ENCODE results near the gene MYL5. TPM values are rescaled to one million over a fixed set of nuclear protein-coding genes. Genes with fewer than 3 reads are reported as not detected.

Gene MYL5
- polyA plus RNA-seq, 3 donors = 4.2 to 12.6 (median 7.2) TPM

DNA sequence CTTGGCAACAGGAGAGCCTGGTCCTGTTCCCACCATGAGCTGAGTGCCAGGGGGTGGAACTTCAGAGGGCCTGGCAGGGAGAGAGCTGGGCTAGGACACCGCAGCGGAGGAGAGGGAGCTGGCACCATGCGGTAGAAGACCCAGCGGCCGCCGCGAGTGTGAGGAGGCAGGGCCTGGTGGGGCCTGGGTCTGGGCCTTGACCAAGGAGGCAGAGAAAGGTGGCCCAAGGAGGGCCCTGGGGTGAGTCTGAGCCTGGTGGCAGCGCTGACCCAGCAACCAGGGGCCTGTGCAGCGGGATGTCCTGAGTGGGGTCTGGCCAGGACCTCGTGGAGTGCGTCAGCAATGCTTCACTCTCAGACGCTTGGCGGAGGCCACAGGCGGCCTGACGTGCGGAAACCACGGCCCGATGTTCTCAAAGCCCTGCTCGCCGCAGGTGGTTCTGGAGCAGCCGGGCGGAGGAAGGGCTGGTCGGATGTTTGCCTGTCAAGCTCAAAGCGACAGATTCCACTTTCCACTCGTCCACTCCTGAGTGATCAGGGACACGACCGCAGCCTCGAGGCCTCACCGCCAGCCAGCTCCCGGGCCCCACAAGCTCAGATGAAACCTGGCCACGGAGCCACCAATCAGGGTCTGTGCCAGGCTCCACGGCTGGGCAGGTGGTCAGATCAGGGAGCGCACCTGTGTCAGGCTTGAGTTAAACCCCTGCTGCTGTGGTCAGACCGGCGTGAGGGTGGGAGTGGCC is 21.1 kb upstream of the MYL5 start:
- Histone ChIP-seq H3K4me3 (replicated peaks in 1 of 3; ENCODE audit: low read depth in 2 of 3, low read length in 3 of 3) (no peak overlapping the region), H3K27me3 (ENCODE audit: control insufficient read depth in 2 of 2, insufficient read depth in 2 of 2, low read length in 2 of 2) (peaks cover 0 to 15% of the 10 kb centered on the region in 2 donors), H3K4me2 (replicated peaks; ENCODE audit: extremely low read depth, low read length, poor library complexity, severe bottlenecking) (no peak overlapping the region), H3K4me1 (ENCODE audit: control insufficient read depth in 1 of 2, insufficient read depth in 2 of 2, low read length in 2 of 2) (no peaks in the 10 kb centered on the region), H3K9me3 (replicated peaks in 1 of 2; ENCODE audit: control insufficient read depth in 1 of 2, insufficient read depth in 1 of 2, low read length in 2 of 2) (peaks cover 0 to 5% of the 10 kb centered on the region in 2 donors), H3K27ac (ENCODE audit: low read depth in 1 of 2, low read length in 2 of 2) (no peak overlapping the region), H3K36me3 (replicated peaks in 1 of 2; ENCODE audit: control insufficient read depth in 1 of 2, insufficient read depth in 2 of 2, low read length in 2 of 2) (no peaks in the 10 kb centered on the region), H3K9ac (ENCODE audit: insufficient read depth, low read length, poor library complexity, severe bottlenecking) (no peak overlapping the region), H3K79me2 (ENCODE audit: insufficient read depth, low read length) (no peaks in the 10 kb centered on the region), H2AFZ (ENCODE audit: insufficient read depth, low read depth, low read length, poor library complexity, severe bottlenecking) (no peak overlapping the region), H4K20me1 (ENCODE audit: insufficient read depth, low read length) (no peaks in the 10 kb centered on the region)
- no peak for DNase-seq
- 93% methylated on average over 29 of the region's 35 CpGs for WGBS (ENCODE audit: insufficient coverage)
- H3K9me3 Mint-ChIP-seq = peaks cover 1 to 6% (median 2%) of the 10 kb centered on the region in 7 donors
- TF ChIP-seq CTCF (IDR thresholded peaks at IDR 0.05) = no peak
- intact Hi-C loops (cut with micrococcal nuclease) = no loop called here
- no peak overlapping the region for H3K4me3 Mint-ChIP-seq
- no peaks in the 10 kb centered on the region for H3K4me1 Mint-ChIP-seq
- no peak overlapping the region for H3K27ac Mint-ChIP-seq
- H3K27me3 Mint-ChIP-seq (ENCODE audit: low read depth in 3 of 3) = peaks cover 12 to 26% (median 20%) of the 10 kb centered on the region in 3 donors
- H3K36me3 Mint-ChIP-seq = no peaks in the 10 kb centered on the region

- Mint-ChIP-seq H3K4me3 (no peak overlapping the region), H3K36me3 (no peaks in the 10 kb centered on the region), H3K27ac (peak overlapping the region in 1 of 7 donors; percentile 12), H3K9me3 (peaks cover 1 to 9% (median 4%) of the 10 kb centered on the region in 7 donors), H3K27me3 (ENCODE audit: low read depth in 3 of 3) (peaks cover 12 to 23% (median 20%) of the 10 kb centered on the region in 3 donors), H3K4me1 (no peaks in the 10 kb centered on the region)
- no peak overlapping the region for H2AFZ ChIP-seq (ENCODE audit: insufficient read depth, low read depth, low read length, poor library complexity, severe bottlenecking)
- H3K9ac ChIP-seq (ENCODE audit: insufficient read depth, low read length, poor library complexity, severe bottlenecking) = no peak overlapping the region
- no peak for DNase-seq
- no peaks in the 10 kb centered on the region for H4K20me1 ChIP-seq (ENCODE audit: insufficient read depth, low read length)
- no peak overlapping the region for H3K4me3 ChIP-seq (replicated peaks in 1 of 3; ENCODE audit: low read depth in 2 of 3, low read length in 3 of 3)
- H3K9me3 ChIP-seq (replicated peaks in 1 of 2; ENCODE audit: control insufficient read depth in 1 of 2, insufficient read depth in 1 of 2, low read length in 2 of 2) = peaks cover 0 to 5% of the 10 kb centered on the region in 2 donors
- H3K4me1 ChIP-seq (ENCODE audit: control insufficient read depth in 1 of 2, insufficient read depth in 2 of 2, low read length in 2 of 2) = no peaks in the 10 kb centered on the region
- intact Hi-C loops (cut with micrococcal nuclease) = no loop called here
- no peak overlapping the region for H3K4me2 ChIP-seq (replicated peaks; ENCODE audit: extremely low read depth, low read length, poor library complexity, severe bottlenecking)
- H3K27me3 ChIP-seq (ENCODE audit: control insufficient read depth in 2 of 2, insufficient read depth in 2 of 2, low read length in 2 of 2) = peaks cover 0 to 15% of the 10 kb centered on the region in 2 donors
- H3K79me2 ChIP-seq (ENCODE audit: insufficient read depth, low read length) = no peaks in the 10 kb centered on the region
- WGBS (ENCODE audit: insufficient coverage) = 93% methylated on average over 21 of the region's 29 CpGs
- H3K36me3 ChIP-seq (replicated peaks in 1 of 2; ENCODE audit: control insufficient read depth in 1 of 2, insufficient read depth in 2 of 2, low read length in 2 of 2) = no peaks in the 10 kb centered on the region
- no peak for TF ChIP-seq CTCF (IDR thresholded peaks at IDR 0.05)
- no peak overlapping the region for H3K27ac ChIP-seq (ENCODE audit: low read depth in 1 of 2, low read length in 2 of 2)
Observed at GRCh38 chr4:653831-654502, 20.4 kb upstream of the MYL5 start.

All from CD14-positive monocyte (primary cell).